ENCODE measurements around the gene ERN1. TPM values are rescaled to one million over a fixed set of nuclear protein-coding genes. Genes with fewer than 3 reads are reported as not detected.
A peak's percentile ranks its signal among the peaks of the same experiment; 100 is the strongest.

ERN1 gene
- total and polyA plus RNA-seq, 2 of the 13 experiments (the other 11 are each of a cell fraction or from before 2014, with no cell fraction given), result 6.0 to 12.7 TPM

DNA sequence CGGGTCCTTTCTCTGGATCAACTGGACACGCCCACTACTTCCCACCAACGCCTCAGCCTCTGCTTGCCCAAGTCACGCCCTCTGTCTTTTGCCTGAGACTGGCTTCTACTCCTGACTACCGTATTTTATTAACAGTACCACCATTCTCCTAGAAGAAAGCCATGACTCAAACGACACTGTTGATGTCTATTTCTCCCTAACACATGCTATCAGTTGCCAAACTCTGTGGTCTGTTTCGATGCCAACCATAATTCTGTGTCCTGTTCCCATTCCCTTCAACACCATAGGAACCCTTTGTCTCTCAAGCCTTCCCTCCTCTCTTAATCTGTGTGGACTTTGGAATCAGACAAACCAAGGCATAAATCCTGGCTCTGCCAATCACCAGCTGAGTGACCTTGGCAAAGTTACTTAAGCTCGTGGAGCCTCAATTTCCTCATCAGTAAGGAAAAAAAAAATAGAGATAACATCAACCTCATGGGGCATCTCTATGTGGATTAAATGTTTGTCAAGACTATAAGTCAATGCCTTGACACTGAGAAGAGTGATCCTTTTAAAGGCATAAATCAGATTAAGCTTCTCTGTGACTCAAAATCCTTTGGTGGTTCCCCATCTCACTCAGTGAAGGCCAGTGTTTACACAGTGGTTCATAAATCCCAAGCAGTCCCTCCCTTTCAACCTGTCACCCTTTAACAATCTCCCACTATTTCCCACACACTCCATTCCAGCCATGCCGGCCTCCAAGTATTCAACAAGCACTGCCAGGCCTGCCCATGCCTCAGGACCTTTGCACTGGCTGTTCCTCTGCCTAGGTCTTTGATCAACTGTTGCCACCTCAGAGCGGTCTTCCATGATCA, 45.6 kb downstream of the ERN1 start (continued):
- peak; percentile 99 for TF ChIP-seq KDM1A (CRISPR knock-in tag; IDR thresholded peaks at IDR 0.05)
- peak; percentile 82 for TF ChIP-seq ZNF644 (CRISPR knock-in tag; IDR thresholded peaks at IDR 0.05; ENCODE audit: low read depth)
- no peak for TF ChIP-seq SRY (CRISPR knock-in tag; IDR thresholded peaks at IDR 0.05)
- TF ChIP-seq NCOR1 (IDR thresholded peaks at IDR 0.05; ENCODE audit: borderline replicate concordance, low read length), result peak; percentile 48; the same call in 1 of the 2 replicates
- TF ChIP-seq JUN (CRISPR knock-in tag; IDR thresholded peaks at IDR 0.05), result no peak
- TF ChIP-seq, protein P1, sequence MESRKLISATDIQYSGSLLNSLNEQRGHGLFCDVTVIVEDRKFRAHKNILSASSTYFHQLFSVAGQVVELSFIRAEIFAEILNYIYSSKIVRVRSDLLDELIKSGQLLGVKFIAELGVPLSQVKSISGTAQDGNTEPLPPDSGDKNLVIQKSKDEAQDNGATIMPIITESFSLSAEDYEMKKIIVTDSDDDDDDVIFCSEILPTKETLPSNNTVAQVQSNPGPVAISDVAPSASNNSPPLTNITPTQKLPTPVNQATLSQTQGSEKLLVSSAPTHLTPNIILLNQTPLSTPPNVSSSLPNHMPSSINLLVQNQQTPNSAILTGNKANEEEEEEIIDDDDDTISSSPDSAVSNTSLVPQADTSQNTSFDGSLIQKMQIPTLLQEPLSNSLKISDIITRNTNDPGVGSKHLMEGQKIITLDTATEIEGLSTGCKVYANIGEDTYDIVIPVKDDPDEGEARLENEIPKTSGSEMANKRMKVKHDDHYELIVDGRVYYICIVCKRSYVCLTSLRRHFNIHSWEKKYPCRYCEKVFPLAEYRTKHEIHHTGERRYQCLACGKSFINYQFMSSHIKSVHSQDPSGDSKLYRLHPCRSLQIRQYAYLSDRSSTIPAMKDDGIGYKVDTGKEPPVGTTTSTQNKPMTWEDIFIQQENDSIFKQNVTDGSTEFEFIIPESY (CRISPR knock-in tag; IDR thresholded peaks at IDR 0.05), result peak; percentile 17; the same call in 1 of the 2 replicates
- TF ChIP-seq, protein P2, sequence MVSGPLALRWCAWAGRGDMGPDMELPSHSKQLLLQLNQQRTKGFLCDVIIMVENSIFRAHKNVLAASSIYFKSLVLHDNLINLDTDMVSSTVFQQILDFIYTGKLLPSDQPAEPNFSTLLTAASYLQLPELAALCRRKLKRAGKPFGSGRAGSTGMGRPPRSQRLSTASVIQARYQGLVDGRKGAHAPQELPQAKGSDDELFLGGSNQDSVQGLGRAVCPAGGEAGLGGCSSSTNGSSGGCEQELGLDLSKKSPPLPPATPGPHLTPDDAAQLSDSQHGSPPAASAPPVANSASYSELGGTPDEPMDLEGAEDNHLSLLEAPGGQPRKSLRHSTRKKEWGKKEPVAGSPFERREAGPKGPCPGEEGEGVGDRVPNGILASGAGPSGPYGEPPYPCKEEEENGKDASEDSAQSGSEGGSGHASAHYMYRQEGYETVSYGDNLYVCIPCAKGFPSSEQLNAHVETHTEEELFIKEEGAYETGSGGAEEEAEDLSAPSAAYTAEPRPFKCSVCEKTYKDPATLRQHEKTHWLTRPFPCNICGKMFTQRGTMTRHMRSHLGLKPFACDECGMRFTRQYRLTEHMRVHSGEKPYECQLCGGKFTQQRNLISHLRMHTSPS (CRISPR knock-in tag; IDR thresholded peaks at IDR 0.05; ENCODE audit: low read depth), result peak; percentile 34; the same call in 1 of the 2 replicates
- TF ChIP-seq ZNF777 (CRISPR knock-in tag; IDR thresholded peaks at IDR 0.05), result no peak
- no peak for TF ChIP-seq ZNF589 (CRISPR knock-in tag; conservative IDR thresholded peaks at IDR 0.05)
- no peak; the same call in 1 of the 2 replicates for TF ChIP-seq NR2F6 (IDR thresholded peaks at IDR 0.05)
- peak; percentile 47; the same call in 1 of the 2 replicates for TF ChIP-seq NR2F6 (CRISPR knock-in tag; IDR thresholded peaks at IDR 0.05)
- no peak for TF ChIP-seq ZNF619 (CRISPR knock-in tag; IDR thresholded peaks at IDR 0.05)
- no peak for TF ChIP-seq ZNF547 (CRISPR knock-in tag; IDR thresholded peaks at IDR 0.05)
- peak; percentile 91; the same call in 1 of the 2 replicates for TF ChIP-seq ADNP (CRISPR knock-in tag; IDR thresholded peaks at IDR 0.05)
- no peak for TF ChIP-seq SMC3 (IDR thresholded peaks at IDR 0.05; ENCODE audit: low read length)
- TF ChIP-seq, protein P3, sequence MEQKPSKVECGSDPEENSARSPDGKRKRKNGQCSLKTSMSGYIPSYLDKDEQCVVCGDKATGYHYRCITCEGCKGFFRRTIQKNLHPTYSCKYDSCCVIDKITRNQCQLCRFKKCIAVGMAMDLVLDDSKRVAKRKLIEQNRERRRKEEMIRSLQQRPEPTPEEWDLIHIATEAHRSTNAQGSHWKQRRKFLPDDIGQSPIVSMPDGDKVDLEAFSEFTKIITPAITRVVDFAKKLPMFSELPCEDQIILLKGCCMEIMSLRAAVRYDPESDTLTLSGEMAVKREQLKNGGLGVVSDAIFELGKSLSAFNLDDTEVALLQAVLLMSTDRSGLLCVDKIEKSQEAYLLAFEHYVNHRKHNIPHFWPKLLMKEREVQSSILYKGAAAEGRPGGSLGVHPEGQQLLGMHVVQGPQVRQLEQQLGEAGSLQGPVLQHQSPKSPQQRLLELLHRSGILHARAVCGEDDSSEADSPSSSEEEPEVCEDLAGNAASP (CRISPR knock-in tag; IDR thresholded peaks at IDR 0.05; ENCODE audit: borderline replicate concordance), result peak; percentile 20; the same call in 1 of the 2 replicates
- no peak for TF ChIP-seq SUZ12 (IDR thresholded peaks at IDR 0.05; ENCODE audit: low read depth, low read length)
- TF ChIP-seq, protein P4, sequence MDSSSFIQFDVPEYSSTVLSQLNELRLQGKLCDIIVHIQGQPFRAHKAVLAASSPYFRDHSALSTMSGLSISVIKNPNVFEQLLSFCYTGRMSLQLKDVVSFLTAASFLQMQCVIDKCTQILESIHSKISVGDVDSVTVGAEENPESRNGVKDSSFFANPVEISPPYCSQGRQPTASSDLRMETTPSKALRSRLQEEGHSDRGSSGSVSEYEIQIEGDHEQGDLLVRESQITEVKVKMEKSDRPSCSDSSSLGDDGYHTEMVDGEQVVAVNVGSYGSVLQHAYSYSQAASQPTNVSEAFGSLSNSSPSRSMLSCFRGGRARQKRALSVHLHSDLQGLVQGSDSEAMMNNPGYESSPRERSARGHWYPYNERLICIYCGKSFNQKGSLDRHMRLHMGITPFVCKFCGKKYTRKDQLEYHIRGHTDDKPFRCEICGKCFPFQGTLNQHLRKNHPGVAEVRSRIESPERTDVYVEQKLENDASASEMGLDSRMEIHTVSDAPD (CRISPR knock-in tag; IDR thresholded peaks at IDR 0.05), result no peak
- no peak for TF ChIP-seq HNRNPLL (IDR thresholded peaks at IDR 0.05; ENCODE audit: low read depth, low read length, poor library complexity, severe bottlenecking)
- TF ChIP-seq MBD4 (IDR thresholded peaks at IDR 0.05; ENCODE audit: borderline replicate concordance, low read length), result no peak
- TF ChIP-seq GZF1 (CRISPR knock-in tag; IDR thresholded peaks at IDR 0.05), result peak; percentile 88
- TF ChIP-seq, protein P5, sequence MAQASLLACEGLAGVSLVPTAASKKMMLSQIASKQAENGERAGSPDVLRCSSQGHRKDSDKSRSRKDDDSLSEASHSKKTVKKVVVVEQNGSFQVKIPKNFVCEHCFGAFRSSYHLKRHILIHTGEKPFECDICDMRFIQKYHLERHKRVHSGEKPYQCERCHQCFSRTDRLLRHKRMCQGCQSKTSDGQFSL (CRISPR knock-in tag; IDR thresholded peaks at IDR 0.05), result no peak

Measured in HepG2 (cell line).